Activated CD4-positive, alpha-beta T cell treated with anti-CD3 and anti-CD28 coated beads for 24 hours (primary cell): Measurements from ENCODE around the gene TAS1R3.
"Not testable (repeated sequence)": the region's sequence is repeated elsewhere in the genome, so short reads cannot be mapped to it uniquely, and the experiment has no call there.

Source experiments
- DNase-seq, 2 donors: peaks; one replicate each; pipeline ENCODE4 v3.0.0-alpha.2; 2020; ENCODE audit warnings: low read depth in 2 of 2

TAS1R3 gene

GRCh38 chr1:1309251-1310108, 21.6 kb upstream of the TAS1R3 start:
- DNase-seq = no peak

DNA sequence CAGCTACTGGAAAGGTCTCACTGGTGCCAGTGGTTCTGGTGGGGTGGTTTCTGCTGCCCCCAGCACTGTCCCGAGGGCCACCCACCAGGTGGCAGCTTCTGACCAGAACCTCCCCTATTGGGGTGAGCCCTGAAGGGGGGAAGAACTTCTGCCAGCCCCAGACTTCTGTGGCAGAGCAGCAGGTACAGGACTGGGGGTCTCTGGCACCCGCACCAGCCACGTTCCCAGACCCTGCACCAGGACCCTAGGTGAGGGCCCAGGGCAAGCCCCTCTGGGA, 21.0 kb upstream of the TAS1R3 start:
- DNase-seq = no peak

GRCh38 chr1:1310476-1311053, 20.5 kb upstream of the TAS1R3 start:
- DNase-seq = no peak

- no peak for DNase-seq
Measured at GRCh38 chr1:1311107-1312104, 19.7 kb upstream of the TAS1R3 start.

DNA sequence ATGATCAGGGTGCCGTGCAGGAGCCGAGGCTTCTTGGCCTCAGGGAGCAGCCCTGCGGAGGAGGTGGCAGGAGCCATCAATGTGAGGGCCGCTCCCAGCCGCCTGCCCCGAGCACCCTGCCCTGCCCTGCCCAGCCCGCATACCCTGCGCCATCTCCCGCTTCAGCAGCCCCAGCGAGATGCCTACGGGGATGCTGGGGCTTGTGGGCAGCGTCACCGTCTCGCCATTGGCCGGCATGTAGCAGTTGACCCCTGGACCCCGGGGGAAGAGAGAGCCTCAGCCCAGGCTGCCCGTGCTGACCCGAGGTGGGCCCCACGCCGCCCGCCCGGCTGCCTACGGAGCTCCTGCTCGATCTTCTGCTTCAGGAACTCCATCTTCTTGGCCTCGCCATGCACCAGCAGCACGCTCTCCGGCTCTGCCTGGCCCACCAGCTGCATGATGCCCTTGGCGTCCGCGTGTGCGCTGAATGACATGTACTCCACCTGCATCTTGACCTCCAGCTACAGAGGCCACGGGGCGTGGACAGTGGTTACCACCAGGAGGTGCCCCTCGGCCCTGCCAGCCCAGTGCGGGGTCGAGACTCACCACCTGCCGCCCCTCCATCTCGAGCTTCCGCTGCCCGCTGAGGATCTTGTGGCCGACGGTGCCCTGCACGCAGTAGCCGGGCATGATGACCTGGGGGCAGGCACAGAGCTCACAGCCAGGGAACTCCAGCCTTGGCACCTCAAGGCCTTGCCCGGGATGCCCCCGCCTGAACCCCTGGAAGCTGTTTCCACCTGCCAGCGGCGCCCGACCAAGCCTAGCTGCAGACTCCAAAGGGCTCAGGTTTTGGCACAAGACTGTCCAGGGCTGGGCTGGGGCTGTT, 18.4 kb upstream of the TAS1R3 start:
- DNase-seq = no peak

DNA sequence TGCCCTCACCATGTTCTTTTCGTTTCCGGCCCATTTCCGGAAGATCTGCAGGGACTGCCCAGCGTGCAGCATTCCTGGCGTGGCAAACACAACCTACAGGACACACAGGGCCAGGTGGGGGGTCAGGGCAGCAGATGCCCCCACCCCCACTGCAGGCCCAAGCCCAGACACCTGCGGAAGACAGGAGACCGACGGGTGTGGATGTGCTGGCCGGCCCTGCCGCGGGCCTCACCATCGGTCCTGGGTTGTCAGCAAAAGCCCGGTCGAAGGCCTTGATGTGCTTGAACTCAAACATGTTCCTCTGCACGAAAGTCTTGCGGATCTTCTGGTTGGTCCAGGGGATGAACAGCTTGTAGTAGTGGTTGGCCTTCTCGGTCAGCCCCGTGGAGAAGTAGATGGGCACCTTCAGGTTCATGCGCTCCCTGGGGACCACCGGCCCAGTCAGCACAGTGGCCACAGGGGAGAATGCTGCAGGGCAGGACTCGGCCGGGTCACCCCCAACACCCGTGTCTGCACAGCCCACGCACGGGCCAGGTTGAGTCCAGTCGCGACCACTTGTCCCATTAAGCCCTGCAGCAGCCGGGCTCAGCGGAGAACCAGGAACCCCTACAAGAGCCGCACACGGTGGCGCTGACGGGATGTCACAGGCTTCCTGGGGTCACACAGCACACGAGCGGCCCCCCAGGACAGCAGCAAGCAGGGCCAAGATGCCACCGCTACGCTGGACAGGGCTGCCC, 17.4 kb upstream of the TAS1R3 start:
- DNase-seq = no peak

DNA sequence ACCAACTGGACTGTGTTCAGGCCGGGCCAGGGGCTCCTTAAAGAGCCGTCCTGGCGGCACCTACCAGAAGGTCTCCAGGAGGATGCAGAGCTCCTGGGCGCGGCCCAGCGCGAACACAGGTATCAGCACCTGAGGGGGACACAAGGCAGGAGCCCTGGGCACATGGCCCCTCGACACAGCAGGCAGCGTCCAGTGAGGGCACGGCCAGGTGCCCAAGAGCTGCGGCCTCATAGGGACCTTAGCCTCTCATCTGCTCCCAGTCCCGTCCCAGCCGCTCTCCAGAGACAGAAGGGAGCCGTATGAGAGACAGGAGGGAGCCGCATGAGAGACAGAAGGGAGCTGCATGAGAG, 16.9 kb upstream of the TAS1R3 start:
- no peak for DNase-seq

DNA sequence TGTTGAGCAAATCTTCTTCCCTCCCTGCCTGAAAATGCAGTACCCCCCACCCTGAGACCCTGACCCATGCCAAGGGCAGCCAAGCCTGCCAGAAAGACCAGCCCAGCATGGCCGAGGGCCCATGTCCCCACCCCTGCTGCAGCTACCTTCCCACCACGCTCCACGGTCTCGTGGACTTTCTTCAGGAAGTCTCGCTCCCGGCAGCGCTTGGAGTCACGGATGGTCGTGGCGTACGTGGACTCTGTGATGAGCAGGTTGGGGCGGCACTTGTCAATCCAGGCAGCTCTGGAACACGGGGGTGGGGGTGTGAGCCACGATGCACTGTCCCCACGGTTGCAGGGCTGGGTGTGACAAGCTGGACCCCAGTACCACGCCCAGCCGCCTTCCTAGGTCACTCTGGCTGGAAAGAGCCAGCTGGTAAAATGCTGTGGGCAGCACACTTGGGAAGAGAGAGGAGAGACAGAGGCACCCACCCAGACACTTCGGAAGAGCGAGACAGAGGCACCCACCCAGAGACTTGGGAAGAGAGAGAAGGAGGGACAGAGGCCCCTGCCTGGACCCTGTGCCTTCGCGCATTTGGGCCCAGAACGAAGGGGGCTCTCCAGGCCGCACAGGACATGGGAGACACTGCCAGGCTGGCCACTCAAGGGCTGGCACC, 16.3 kb upstream of the TAS1R3 start:
- DNase-seq = no peak

GRCh38 chr1:1315435-1315954, 15.6 kb upstream of the TAS1R3 start:
- no peak for DNase-seq

DNA sequence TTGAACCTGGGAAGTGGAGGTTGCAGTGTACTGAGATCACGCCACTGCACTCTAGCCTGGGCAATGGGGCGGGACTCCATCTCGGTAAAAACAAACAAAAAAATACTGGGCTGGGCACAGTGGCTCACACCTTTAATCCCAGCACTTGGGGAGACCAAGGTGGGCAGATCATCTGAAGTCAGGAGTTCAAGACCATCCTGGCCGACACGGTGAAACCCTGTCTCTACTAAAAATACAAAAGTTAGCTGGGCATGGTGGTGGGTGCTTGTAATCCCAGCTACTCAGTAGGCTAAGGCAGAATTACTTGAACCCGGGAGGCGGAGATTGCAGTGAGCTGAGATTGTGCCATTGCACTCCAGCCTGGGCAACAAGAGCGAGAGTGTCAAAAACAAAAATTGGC, 14.9 kb upstream of the TAS1R3 start:
- not testable (repeated sequence) for DNase-seq

- no peak for DNase-seq
Measured at GRCh38 chr1:1317420-1317819, 13.7 kb upstream of the TAS1R3 start.

DNA sequence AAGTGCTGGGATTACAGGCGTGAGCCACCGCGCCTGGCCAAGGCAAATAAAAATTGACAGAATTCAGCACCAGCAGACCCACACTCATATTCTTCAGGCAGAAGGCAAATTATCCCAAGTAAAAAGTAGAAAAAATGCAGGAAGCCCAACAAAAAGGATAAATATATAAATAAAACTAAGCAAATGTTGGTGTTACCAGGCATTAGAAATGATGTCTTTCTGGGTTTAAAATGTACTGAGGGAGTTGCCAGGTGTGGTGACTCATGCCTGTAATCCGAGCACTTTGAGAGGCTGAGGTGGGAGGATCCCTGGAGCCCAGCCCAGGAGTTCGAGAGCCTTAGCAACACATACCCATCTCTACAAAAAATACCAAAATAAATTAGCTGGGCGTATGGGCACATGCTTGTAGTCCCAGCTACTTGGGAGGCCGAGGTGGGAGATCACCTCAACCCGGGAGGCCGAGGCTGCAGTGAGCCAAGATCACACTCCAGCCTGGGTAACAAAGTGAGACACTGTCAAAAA, 12.9 kb upstream of the TAS1R3 start:
- no peak for DNase-seq

- no peak for DNase-seq
Measured at GRCh38 chr1:1318777-1319645, 12.1 kb upstream of the TAS1R3 start.

- DNase-seq = no peak
Measured at GRCh38 chr1:1319646-1319941, 11.5 kb upstream of the TAS1R3 start.

GRCh38 chr1:1320666-1321448, 10.2 kb upstream of the TAS1R3 start:
- no peak for DNase-seq

DNA sequence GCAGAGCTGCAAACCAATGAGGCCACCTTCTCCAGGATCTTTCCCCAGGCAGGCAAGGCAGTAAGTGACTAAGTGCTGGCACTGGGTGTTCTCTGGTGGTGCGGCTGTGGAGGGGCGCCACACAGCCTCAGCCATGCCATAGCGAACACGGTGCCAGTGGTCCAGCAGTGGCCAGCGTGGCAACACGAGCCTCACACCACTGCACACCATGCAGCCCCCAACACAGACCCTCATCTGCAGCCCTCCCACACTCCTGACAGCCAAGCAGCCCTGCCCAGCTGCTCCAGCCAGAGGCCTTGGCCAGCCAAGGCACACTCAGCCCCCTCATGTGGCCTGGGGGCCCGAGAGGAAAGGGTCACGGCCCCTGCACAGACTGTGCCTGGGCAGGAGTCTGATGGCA, 9.6 kb upstream of the TAS1R3 start:
- no peak for DNase-seq

- DNase-seq = no peak
Measured at GRCh38 chr1:1322418-1322817, 8.7 kb upstream of the TAS1R3 start.

GRCh38 chr1:1322952-1323351, 8.1 kb upstream of the TAS1R3 start:
- DNase-seq = no peak
